Stimulated activated CD4-positive, alpha-beta T cell treated with anti-CD3 and anti-CD28 coated beads, Interleukin-4, amount 100 ng/mL, for 24 hours (primary cell): ENCODE measurements around the gene KLHL29.

Source experiments
- DNase-seq: peaks from one replicate; pipeline ENCODE4 v3.0.0-alpha.2; 2020

Gene KLHL29

GRCh38 chr2:23622966-23623675 lies 238.1 kb downstream of the KLHL29 start:
- DNase-seq: no peak

- DNase-seq: peak; percentile 10
Measured at GRCh38 chr2:23624378-23624777, 239.4 kb downstream of the KLHL29 start.

GRCh38 chr2:23624915-23625314 lies 239.9 kb downstream of the KLHL29 start:
- DNase-seq: no peak

- DNase-seq: no peak
Measured at GRCh38 chr2:23625726-23626125, 240.7 kb downstream of the KLHL29 start.

GRCh38 chr2:23626701-23627230 lies 241.8 kb downstream of the KLHL29 start:
- DNase-seq: no peak

- no peak for DNase-seq
Measured at GRCh38 chr2:23627236-23628009, 242.4 kb downstream of the KLHL29 start.

GRCh38 chr2:23628926-23629771 lies 244.2 kb downstream of the KLHL29 start:
- DNase-seq: no peak

GRCh38 chr2:23629772-23630480 lies 244.9 kb downstream of the KLHL29 start:
- no peak for DNase-seq

- DNase-seq: no peak
Measured at GRCh38 chr2:23630961-23631360, 246.0 kb downstream of the KLHL29 start.

- DNase-seq: no peak
Measured at GRCh38 chr2:23631389-23631788, 246.4 kb downstream of the KLHL29 start.

GRCh38 chr2:23632386-23632785 lies 247.4 kb downstream of the KLHL29 start:
- no peak for DNase-seq

- no peak for DNase-seq
Measured at GRCh38 chr2:23632831-23633395, 247.9 kb downstream of the KLHL29 start.

- DNase-seq: no peak
Measured at GRCh38 chr2:23633966-23634365, 249.0 kb downstream of the KLHL29 start.

- no peak for DNase-seq
Measured at GRCh38 chr2:23635442-23636340, 250.7 kb downstream of the KLHL29 start.

- DNase-seq: no peak
Measured at GRCh38 chr2:23636426-23636825, 251.4 kb downstream of the KLHL29 start.

- DNase-seq: no peak
Measured at GRCh38 chr2:23637011-23637778, 252.2 kb downstream of the KLHL29 start.

GRCh38 chr2:23639406-23639982 lies 254.5 kb downstream of the KLHL29 start:
- DNase-seq: no peak

- no peak for DNase-seq
Measured at GRCh38 chr2:23640711-23641110, 255.7 kb downstream of the KLHL29 start.

GRCh38 chr2:23642516-23642915 lies 257.5 kb downstream of the KLHL29 start:
- DNase-seq: no peak
